HG02973 (cell line): ENCODE measurements around the gene TLCD3A.
A peak's percentile ranks its signal among the peaks of the same experiment; 100 is the strongest.

Source experiments
- ATAC-seq: cut with Tn5 transposase; IDR thresholded peaks from one replicate; pipeline ENCODE4 v1.9.1; 2021; ENCODE audit warnings: moderate library complexity; ENCODE audit not compliant: unreplicated experiment

The TLCD3A gene

GRCh38 chr17:705863-706262 lies 26.5 kb upstream of the TLCD3A start:
- no peak for ATAC-seq

DNA sequence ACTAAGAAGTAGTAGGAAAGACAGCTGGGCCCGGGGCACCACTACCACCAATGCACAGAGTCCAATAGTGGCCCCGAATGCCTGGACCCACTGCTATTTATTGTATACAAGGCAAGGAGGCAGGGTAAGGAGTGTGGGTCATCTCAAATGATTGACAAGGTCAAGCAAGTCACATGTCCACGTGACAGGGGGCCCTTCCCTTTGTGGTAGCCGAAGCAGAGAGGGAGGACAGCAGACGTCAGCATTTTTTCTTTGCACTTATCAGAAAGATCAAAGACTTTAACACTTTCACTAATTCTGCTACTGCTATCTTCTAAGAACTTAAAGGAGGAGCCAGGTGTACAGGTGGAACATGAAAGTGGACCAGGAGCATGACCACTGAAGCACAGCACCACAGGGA lies 24.3 kb upstream of the TLCD3A start:
- no peak for ATAC-seq

DNA sequence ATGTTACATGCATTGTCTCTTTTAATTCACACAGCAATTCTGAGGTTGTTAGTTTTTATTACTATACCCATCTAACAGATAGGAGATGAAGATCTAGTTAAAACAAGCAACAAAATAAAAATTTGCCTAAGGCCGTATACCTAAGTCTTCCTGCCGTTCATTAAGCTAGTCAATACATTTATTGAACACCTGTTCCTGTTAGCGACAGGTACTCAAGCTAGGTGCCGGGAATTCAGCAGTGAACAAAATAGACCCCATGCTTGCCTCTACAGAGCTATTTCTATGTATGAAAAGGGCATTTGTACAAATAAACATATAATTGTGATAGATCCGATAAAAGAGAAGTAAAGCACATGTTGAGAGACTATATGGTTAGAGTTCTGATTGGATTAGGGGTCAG lies 14.3 kb upstream of the TLCD3A start:
- ATAC-seq: no peak

DNA sequence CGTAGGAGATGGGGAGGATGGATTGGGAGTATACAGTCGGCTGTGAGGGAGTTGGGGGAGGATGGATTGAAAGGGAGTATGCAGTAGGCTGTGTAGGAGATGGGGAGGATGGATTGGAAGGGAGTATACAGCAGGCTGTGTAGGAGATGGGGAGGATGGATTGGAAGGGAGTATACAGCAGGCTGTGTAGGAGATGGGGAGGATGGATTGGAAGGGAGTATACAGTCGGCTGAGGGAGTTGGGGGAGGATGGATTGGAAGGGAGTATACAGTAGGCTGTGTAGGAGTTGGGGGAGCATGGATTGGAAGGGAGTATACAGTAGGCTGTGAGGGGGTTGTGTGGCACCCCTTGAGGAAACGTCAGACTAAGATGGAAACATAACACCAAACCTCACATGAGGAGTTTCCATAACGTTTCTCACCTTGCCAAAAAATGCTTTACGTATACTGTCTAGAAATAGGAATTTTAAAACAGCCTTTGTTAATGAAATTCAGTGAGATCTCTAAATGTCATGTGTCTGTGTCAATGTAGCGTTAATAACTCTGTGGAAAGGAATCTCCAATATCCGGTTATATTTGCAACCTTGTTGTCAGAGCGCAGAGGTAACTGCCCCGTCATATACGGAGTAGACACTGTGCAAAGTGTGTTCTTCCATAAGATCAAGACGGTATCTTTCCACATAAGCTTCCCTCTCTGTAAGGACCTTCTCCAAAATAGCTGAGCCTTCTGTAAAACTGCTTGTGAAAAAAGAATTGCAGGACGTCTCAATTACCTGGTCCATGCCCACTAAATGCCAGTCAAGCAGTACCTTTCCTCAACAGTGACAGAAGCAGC lies 11.5 kb upstream of the TLCD3A start:
- no peak for ATAC-seq

DNA sequence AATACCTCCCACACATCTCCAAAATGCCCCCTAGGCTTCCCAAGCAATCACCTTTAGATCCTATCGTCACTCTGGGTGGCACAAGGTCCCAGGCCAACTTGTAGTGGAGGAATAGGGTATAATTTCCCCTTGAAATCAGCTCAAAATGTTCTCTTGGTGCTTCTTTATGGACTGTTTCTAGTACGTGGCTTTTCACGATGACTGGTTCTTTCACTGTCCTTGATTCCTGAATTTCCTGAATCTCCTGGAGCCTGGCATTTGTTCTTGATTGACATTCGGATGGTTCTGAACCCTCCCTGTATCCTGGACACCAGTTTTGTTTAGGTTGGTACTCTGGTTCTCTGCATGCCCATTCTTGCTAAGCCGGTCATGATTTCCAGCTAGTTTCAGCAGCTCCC lies 10.9 kb upstream of the TLCD3A start:
- no peak for ATAC-seq

GRCh38 chr17:725084-725483 lies 7.3 kb upstream of the TLCD3A start:
- ATAC-seq: no peak

GRCh38 chr17:725746-726145 lies 6.7 kb upstream of the TLCD3A start:
- ATAC-seq: no peak

DNA sequence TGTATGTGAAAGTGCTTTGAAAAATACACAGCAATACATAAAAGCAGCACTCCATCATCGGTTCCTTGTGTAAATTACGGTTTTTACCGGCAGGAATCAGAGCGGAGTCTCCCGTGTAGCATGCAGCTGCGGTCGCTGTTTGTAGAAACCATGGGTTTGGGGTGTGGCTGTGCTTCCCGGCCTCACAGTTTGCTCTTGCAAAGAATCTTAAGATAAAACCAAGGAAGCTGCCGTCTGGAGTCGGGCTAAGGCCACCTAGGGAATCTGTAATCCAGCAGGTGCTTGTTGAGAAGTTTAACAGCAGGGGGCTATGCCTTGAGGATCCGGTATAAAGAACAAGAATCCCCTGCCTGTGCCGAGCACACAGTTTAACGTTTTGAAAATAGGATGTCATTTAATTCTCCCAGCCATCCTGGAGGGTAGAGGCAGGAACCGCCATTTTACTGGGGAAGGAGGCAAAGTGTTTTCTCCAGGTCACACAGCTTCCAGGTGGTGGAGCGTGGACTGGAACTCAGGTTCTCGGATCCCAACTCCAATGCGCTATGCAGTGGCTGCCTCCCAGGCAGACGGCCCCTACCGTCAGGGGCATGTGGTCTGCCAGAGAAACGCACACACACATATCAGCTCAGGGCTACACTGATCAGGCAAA lies 6.0 kb upstream of the TLCD3A start:
- no peak for ATAC-seq

- ATAC-seq: no peak
Observed at GRCh38 chr17:728911-729310, 3.5 kb upstream of the TLCD3A start.

DNA sequence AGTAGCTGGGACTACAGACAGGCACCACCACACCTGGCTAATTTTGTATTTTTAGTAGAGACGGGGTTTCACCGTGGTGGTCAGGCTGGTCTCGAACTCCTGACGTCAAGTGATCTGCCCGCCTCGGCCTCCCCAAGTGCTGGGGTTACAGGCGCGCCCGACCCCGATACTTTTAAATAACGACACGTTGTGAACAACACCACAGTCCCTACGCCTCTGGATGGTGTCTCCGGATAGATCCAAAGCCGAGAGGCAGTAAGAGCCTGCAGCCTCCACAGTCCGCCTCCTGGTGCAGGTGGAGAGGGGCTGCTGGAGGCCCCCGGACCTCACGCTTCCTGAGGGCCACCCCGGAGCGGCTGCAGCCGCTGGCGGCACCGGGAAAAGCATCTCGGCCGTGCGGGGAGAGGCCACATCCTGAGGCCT lies 741 bp upstream of the TLCD3A start:
- ATAC-seq: no peak

DNA sequence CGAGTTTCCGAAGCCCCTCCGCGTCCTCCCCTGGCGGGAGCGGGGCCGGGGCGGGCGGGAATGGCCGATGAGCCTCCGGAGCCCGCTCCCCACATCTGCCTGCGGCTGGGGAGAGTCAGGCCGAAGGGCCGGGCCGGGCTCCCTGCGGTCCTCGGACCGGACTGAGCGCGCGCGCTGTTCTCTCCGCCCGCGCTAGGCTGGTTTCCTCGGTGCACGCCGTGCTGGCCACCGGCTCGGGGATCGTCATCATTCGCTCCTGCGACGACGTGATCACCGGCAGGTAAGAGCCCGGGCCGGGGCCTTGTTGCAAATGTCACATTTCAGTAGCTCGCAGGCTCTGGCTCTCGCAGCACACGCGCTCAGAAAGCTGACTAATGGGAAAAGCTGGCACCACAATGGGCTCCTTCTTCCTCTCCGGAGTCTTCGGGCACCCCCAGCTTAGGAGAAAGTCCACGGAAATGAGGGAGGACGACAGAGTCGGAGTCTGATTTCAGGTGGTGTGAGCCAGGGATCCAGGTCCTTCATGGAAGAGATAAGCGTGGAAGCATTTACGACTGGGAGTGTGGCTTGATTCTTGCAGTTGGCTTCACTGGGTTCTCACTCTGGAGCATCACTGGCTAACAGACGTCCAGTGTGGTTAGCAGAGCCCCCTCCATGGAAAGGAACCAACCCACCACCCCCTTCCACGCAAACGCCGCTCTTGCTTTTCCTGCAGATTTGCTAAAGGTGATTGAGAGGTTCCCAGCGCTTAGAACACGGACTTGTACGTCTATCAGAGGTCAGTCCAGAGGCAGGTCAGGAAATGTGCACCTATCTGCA lies 715 bp downstream of the TLCD3A start:
- peak; percentile 20 for ATAC-seq

- no peak for ATAC-seq
Observed at GRCh38 chr17:733743-734142, 1.3 kb downstream of the TLCD3A start.

- ATAC-seq: no peak
Observed at GRCh38 chr17:737561-738113, 5.2 kb downstream of the TLCD3A start.

- peak; percentile 75 for ATAC-seq
Observed at GRCh38 chr17:740240-741017, 8.0 kb downstream of the TLCD3A start.

GRCh38 chr17:742147-742793 lies 9.9 kb downstream of the TLCD3A start:
- ATAC-seq: no peak

- ATAC-seq: no peak
Observed at GRCh38 chr17:743139-743538, 10.7 kb downstream of the TLCD3A start.

DNA sequence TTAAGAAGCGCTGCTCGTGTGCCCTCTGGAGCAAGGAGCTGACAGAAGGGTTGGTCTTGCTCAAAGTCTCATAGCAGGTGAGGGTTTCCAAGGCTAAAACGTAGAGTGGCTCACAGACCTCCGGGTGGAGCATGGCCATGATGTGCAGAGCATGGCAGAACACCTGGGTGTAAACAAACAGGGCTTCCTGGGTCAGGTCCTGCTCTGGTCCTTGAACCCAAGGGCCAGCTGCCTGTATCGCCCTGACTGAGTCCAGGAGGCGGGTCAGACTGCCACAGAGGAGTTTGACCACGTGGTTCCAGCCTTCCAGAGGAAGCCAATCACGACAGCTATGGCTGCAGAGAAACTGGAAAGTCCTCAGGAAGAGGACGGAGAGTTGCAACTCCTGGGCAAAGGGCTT lies 12.5 kb downstream of the TLCD3A start:
- no peak for ATAC-seq

GRCh38 chr17:745406-745805 lies 13.0 kb downstream of the TLCD3A start:
- ATAC-seq: no peak

DNA sequence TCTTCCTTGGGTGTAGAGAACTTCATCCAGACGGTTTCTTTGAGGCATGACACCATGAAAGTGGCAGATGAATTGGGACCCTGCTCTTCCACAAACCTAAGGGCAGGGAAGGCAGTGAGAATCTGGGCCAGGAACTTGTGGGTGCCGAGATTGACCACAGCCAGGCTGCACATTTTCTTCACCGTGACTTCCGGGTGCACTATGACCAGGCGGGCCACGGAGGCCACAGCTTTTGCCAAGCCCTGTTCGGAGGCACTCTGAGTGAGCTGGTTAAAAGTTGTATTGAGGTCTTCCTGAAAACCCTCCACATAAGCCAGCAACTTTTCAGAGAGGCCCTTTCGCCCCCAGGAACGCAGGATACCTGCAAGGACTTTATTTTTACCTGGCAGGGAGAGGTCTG lies 13.8 kb downstream of the TLCD3A start:
- ATAC-seq: no peak
